Medulla oblongata (tissue), 1 donor: ENCODE data around the gene GMCL1.

Source experiments
- DNase-seq: peaks from one replicate; pipeline ENCODE4 v3.0.0-alpha.2; 2015; ENCODE audit errors: extremely low spot score

Gene GMCL1

GRCh38 chr2:69926849-69927515 lies 97.5 kb downstream of the GMCL1 start:
- DNase-seq = no peak
